Measurements from ENCODE around the gene RAPGEF6.
"Not testable (repeated sequence)": the region's sequence is repeated elsewhere in the genome, so short reads cannot be mapped to it uniquely, and the experiment has no call there.

Gene RAPGEF6

GRCh38 chr5:131608597-131608996 lies 26.4 kb downstream of the RAPGEF6 start:
- DNase-seq = no peak

GRCh38 chr5:131607903-131608540 lies 27.0 kb downstream of the RAPGEF6 start:
- no peak for DNase-seq

- DNase-seq = no peak
Measured at GRCh38 chr5:131607418-131607817, 27.6 kb downstream of the RAPGEF6 start.

- DNase-seq = no peak
Measured at GRCh38 chr5:131605086-131605485, 29.9 kb downstream of the RAPGEF6 start.

GRCh38 chr5:131595088-131596033 lies 39.7 kb downstream of the RAPGEF6 start:
- DNase-seq = no peak

GRCh38 chr5:131593921-131594320 lies 41.1 kb downstream of the RAPGEF6 start:
- no peak for DNase-seq

- DNase-seq = not testable (repeated sequence)
Measured at GRCh38 chr5:131593436-131593835, 41.6 kb downstream of the RAPGEF6 start.

GRCh38 chr5:131589510-131590348 lies 45.3 kb downstream of the RAPGEF6 start:
- DNase-seq = peak; percentile 32

- no peak for DNase-seq
Measured at GRCh38 chr5:131587541-131587940, 47.5 kb downstream of the RAPGEF6 start.

GRCh38 chr5:131581702-131582101 lies 53.3 kb downstream of the RAPGEF6 start:
- no peak for DNase-seq

- no peak for DNase-seq
Measured at GRCh38 chr5:131579917-131580671, 54.9 kb downstream of the RAPGEF6 start.

GRCh38 chr5:131575660-131576227 lies 59.3 kb downstream of the RAPGEF6 start:
- DNase-seq = no peak

GRCh38 chr5:131571669-131572168 lies 63.3 kb downstream of the RAPGEF6 start:
- DNase-seq = no peak

- no peak for DNase-seq
Measured at GRCh38 chr5:131570757-131571156, 64.3 kb downstream of the RAPGEF6 start.

- DNase-seq = no peak
Measured at GRCh38 chr5:131564229-131564652, 70.8 kb downstream of the RAPGEF6 start.

- no peak for DNase-seq
Measured at GRCh38 chr5:131563434-131564228, 71.4 kb downstream of the RAPGEF6 start.

GRCh38 chr5:131550606-131551005 lies 84.4 kb downstream of the RAPGEF6 start:
- no peak for DNase-seq

- DNase-seq = no peak
Measured at GRCh38 chr5:131548176-131548575, 86.9 kb downstream of the RAPGEF6 start.

GRCh38 chr5:131545845-131546244 lies 89.2 kb downstream of the RAPGEF6 start:
- no peak for DNase-seq

GRCh38 chr5:131542723-131543122 lies 92.3 kb downstream of the RAPGEF6 start:
- DNase-seq = no peak

- DNase-seq = no peak
Measured at GRCh38 chr5:131541762-131542161, 93.3 kb downstream of the RAPGEF6 start.

All from NCI-H1436 (cell line).